H1 (cell line): ENCODE measurements around the gene MYO16. TPM values are rescaled to one million over a fixed set of nuclear protein-coding genes. Genes with fewer than 3 reads are reported as not detected.

Source experiments
- CTCF ChIA-PET: fragments of 300-600 bp; sonication (Branson Sonifier 250); formaldehyde crosslinking; loops from one replicate; lab custom pipeline; 2021; ENCODE audit not compliant: partially characterized antibody; lab: Charles Lee
- POLR2A ChIA-PET: fragments of 300-600 bp; sonication (Branson Sonifier 250); formaldehyde crosslinking; loops from one replicate; lab custom pipeline; 2021; ENCODE audit warnings: inconsistent platforms; ENCODE audit not compliant: partially characterized antibody; lab: Charles Lee
- DNase-seq, 2 experiments: peaks; one replicate each; pipeline versions ENCODE4 v3.0.0 to v3.0.0-alpha.2; 2010 to 2022; ENCODE audit warnings: low spot score in 2 of 2, low read depth in 1 of 2, mixed read lengths in 1 of 2
- FAIRE-seq: peaks from 2 replicates; lab custom pipeline; 2011; peaks lifted over from hg19 to GRCh38; lab: Jason Lieb, UNC
- H2AFZ ChIP-seq: 2 replicates; pipeline ENCODE4 v1.8.1; 2012; ENCODE audit warnings: low read length, inconsistent platforms
- H2AK5ac ChIP-seq: 2 replicates; pipeline ENCODE4 v1.6.1; 2013; ENCODE audit warnings: low read depth, low read length
- H2BK120ac ChIP-seq: replicated peaks from 2 replicates; pipeline ENCODE3; 2013; ENCODE audit warnings: low read depth, low read length, inconsistent platforms
- H2BK12ac ChIP-seq: 2 replicates; pipeline ENCODE4 v1.6.1; 2013; ENCODE audit warnings: low read depth, low read length
- H2BK15ac ChIP-seq: 2 replicates; pipeline ENCODE4 v1.6.1; 2013; ENCODE audit warnings: low read length
- H2BK20ac ChIP-seq: 2 replicates; pipeline ENCODE4 v1.6.1; 2013; ENCODE audit warnings: low read length
- H2BK5ac ChIP-seq: 2 replicates; pipeline ENCODE4 v1.6.1; 2013; ENCODE audit warnings: low read depth, low read length
- H3K14ac ChIP-seq: 2 replicates; pipeline ENCODE4 v1.6.1; 2013; ENCODE audit warnings: inconsistent platforms; ENCODE audit not compliant: insufficient read length
- H3K18ac ChIP-seq: 2 replicates; pipeline ENCODE4 v1.6.1; 2013; ENCODE audit warnings: low read length; ENCODE audit errors: extremely low read depth
- H3K23ac ChIP-seq: 2 replicates; pipeline ENCODE4 v1.6.1; 2013; ENCODE audit warnings: inconsistent platforms; ENCODE audit not compliant: insufficient read length
- H3K23me2 ChIP-seq: 2 replicates; pipeline ENCODE4 v1.6.1; 2013; ENCODE audit warnings: low read depth, low read length
- H3K27ac ChIP-seq: 2 replicates; pipeline ENCODE4 v1.6.1; 2011; ENCODE audit warnings: low read depth, low read length, inconsistent platforms
- H3K27me3 ChIP-seq, 4 experiments: replicated peaks in 1 of 4; 1 replicate in 1 of 4; 2 replicates in 3 of 4; pipeline versions ENCODE4 v1.6.1 to v1.8.1; 2011 to 2013; ENCODE audit warnings: low read length in 3 of 4, mild to moderate bottlenecking in 3 of 4, inconsistent platforms in 2 of 4, mixed read lengths in 2 of 4, moderate library complexity in 1 of 4; ENCODE audit not compliant: control insufficient read depth in 3 of 4, insufficient read depth in 3 of 4; ENCODE audit errors: extremely low read depth in 1 of 4
- H3K36me3 ChIP-seq, 4 experiments: 2 replicates each; pipeline versions ENCODE4 v1.6.1 to v1.8.1; 2011 to 2013; ENCODE audit warnings: mild to moderate bottlenecking in 4 of 4, low read length in 3 of 4, moderate library complexity in 2 of 4, control low read depth in 1 of 4, inconsistent platforms in 1 of 4; ENCODE audit not compliant: insufficient read depth in 4 of 4, control insufficient read depth in 2 of 4
- H3K4ac ChIP-seq: replicated peaks from 2 replicates; pipeline ENCODE3; 2013; ENCODE audit warnings: low read length, low read depth, mixed read lengths, inconsistent platforms; ENCODE audit not compliant: insufficient read length
- H3K4me1 ChIP-seq, 4 experiments: replicated peaks in 1 of 4; 1 replicate in 1 of 4; 2 replicates in 3 of 4; pipeline versions ENCODE4 v1.6.1 to v1.8.1; 2011 to 2013; ENCODE audit warnings: low read length in 3 of 4, inconsistent platforms in 2 of 4, mixed read lengths in 1 of 4; ENCODE audit not compliant: insufficient read depth in 4 of 4, control insufficient read depth in 3 of 4
- H3K4me2 ChIP-seq, 2 experiments: 2 replicates each; pipeline versions ENCODE4 v1.6.1 to v1.8.1; 2011 to 2013; ENCODE audit warnings: low read depth in 2 of 2, low read length in 2 of 2, control low read depth in 1 of 2, inconsistent platforms in 1 of 2, mild to moderate bottlenecking in 1 of 2; ENCODE audit not compliant: insufficient read depth in 1 of 2
- H3K4me3 ChIP-seq, 4 experiments: fragments of 200-600, 300-600 bp in 1 of 4; sonication (generic), shearing (Covaris generic), sonication (Bioruptor Twin) in 1 of 4; 2 replicates each; pipeline versions ENCODE4 v1.5.1 to v1.8.1; 2011 to 2016; ENCODE audit warnings: low read length in 4 of 4, low read depth in 3 of 4, control low read depth in 2 of 4, inconsistent platforms in 2 of 4, mild to moderate bottlenecking in 2 of 4, mixed read lengths in 1 of 4, moderate library complexity in 1 of 4; ENCODE audit not compliant: insufficient read depth in 2 of 4; ENCODE audit errors: extremely low read depth in 1 of 4
- H3K56ac ChIP-seq: replicated peaks from 2 replicates; pipeline ENCODE3; 2013; ENCODE audit warnings: low read depth, mild to moderate bottlenecking, mixed read lengths, low read length, inconsistent platforms; ENCODE audit not compliant: insufficient read length
- H3K79me1 ChIP-seq: 2 replicates; pipeline ENCODE4 v1.6.1; 2013; ENCODE audit warnings: low read depth, low read length, control low read depth
- H3K79me2 ChIP-seq, 2 experiments: 2 replicates each; pipeline versions ENCODE4 v1.6.1 to v1.8.1; 2012 to 2013; ENCODE audit warnings: low read length in 2 of 2, mild to moderate bottlenecking in 2 of 2, inconsistent platforms in 1 of 2; ENCODE audit not compliant: insufficient read depth in 2 of 2, control insufficient read depth in 1 of 2
- H3K9ac ChIP-seq, 4 experiments: replicated peaks in 1 of 4; 1 replicate in 1 of 4; 2 replicates in 3 of 4; pipeline versions ENCODE4 v1.6.1 to v1.8.1; 2011 to 2013; ENCODE audit warnings: low read depth in 3 of 4, low read length in 3 of 4, control low read depth in 2 of 4, mild to moderate bottlenecking in 2 of 4, moderate library complexity in 2 of 4, inconsistent platforms in 1 of 4; ENCODE audit errors: extremely low read depth in 1 of 4
- H3K9me3 ChIP-seq, 2 experiments: 2 replicates each; pipeline versions ENCODE4 v1.6.1 to v1.8.1; 2012 to 2013; ENCODE audit warnings: mild to moderate bottlenecking in 2 of 2, moderate library complexity in 2 of 2, control low read depth in 1 of 2, inconsistent platforms in 1 of 2, low read depth in 1 of 2, low read length in 1 of 2, mixed read lengths in 1 of 2; ENCODE audit not compliant: insufficient read depth in 2 of 2
- H4K20me1 ChIP-seq, 2 experiments: replicated peaks in 1 of 2; 2 replicates each; pipeline versions ENCODE3 to v1.8.1; 2011 to 2013; ENCODE audit warnings: inconsistent platforms in 2 of 2, low read length in 2 of 2, mild to moderate bottlenecking in 1 of 2; ENCODE audit not compliant: insufficient read depth in 2 of 2, control insufficient read depth in 1 of 2
- H4K5ac ChIP-seq: 2 replicates; pipeline ENCODE4 v1.6.1; 2013; ENCODE audit warnings: low read length, low read depth, mixed read lengths, inconsistent platforms; ENCODE audit not compliant: insufficient read length
- H4K8ac ChIP-seq: 2 replicates; pipeline ENCODE4 v1.8.0; 2013; ENCODE audit warnings: mild to moderate bottlenecking, moderate library complexity, low read length, inconsistent platforms; ENCODE audit not compliant: insufficient read depth; ENCODE audit errors: extremely low read depth
- H4K91ac ChIP-seq: replicated peaks from 2 replicates; pipeline ENCODE3; 2013; ENCODE audit warnings: low read length, mixed read lengths, inconsistent platforms; ENCODE audit not compliant: insufficient read length
- CHD2 ChIP-seq: IDR thresholded peaks from 2 replicates; pipeline ENCODE4 v1.6.1; 2012; ENCODE audit warnings: low read length, improper control_type of control experiment
- SRF ChIP-seq: IDR thresholded peaks from 2 replicates; pipeline ENCODE4 v1.6.1; 2011; ENCODE audit warnings: mild to moderate bottlenecking, low read depth, low read length, moderate library complexity
- WGBS, 2 experiments: shearing (Covaris generic) in 1 of 2; methylation state at CpG; one replicate each; pipeline versions ENCODE4 v1.1.6 to v1.1.7; 2013 to 2015; ENCODE audit warnings: low lambda C conversion rate in 2 of 2, mixed read lengths in 2 of 2, inconsistent platforms in 1 of 2, low coverage in 1 of 2, missing lambda C conversion rate in 1 of 2; ENCODE audit not compliant: insufficient replicate concordance in 2 of 2, insufficient coverage in 1 of 2, insufficient read length in 1 of 2; ENCODE audit errors: extremely low coverage in 1 of 2, missing lambda C conversion rate in 1 of 2; 5-methylcytosine and 5-hydroxymethylcytosine counted together
- polyA plus RNA-seq, 7 experiments: library from polyadenylated mRNA; depleted of rRNA in 3 of 7; stranded (reverse) in 5 of 7; unstranded in 2 of 7; fragments of >200 nt in 5 of 7; fragments of 200-250 nt in 2 of 7; gene quantifications; 1 replicate in 5 of 7; 2 replicates in 1 of 7; 4 replicates in 1 of 7; pipeline versions ENCODE4 v1.2.1 to v1.2.3, GENCODE V29; 2011 to 2013; ENCODE audit warnings: missing spikeins in 2 of 7, mixed read lengths in 2 of 7
- total RNA-seq: library from RNA; stranded (reverse); fragmentation: NEBNext Ultra II Directional; extraction: Animal tissue kit (Norgen Biotek cat#: 25700); gene quantifications from 2 replicates; pipeline ENCODE4 v1.2.1, GENCODE V29; 2021

MYO16 gene
- total and polyA plus RNA-seq, 2 of the 8 experiments (the other 6 are each of a cell fraction or from before 2014, with no cell fraction given) = 0.02 to 0.22 TPM

DNA sequence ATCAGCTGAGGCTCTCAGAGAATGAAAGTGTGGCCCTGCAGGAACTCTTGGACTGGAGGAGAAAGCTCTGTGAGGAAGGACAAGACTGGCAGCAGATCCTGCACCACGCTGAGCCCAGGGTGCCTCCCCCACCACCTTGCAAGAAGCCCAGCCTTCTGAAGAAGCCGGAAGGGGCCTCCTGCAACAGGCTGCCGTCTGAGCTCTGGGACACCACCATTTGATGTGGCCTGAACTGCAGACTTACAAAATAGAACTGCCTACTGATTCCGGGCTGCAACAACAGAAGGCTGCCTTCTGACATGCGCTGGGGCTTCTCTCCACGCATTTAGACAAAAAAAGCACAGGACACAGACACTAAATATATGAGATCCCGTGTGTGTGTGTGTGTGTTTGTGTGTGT, 577.2 kb downstream of the MYO16 start:
- H3K18ac ChIP-seq = no peak overlapping the region
- no peaks in the 10 kb centered on the region for H3K27me3 ChIP-seq
- H3K79me1 ChIP-seq = no peaks in the 10 kb centered on the region
- H4K91ac ChIP-seq = no peak overlapping the region
- H2BK20ac ChIP-seq = no peak overlapping the region
- H3K14ac ChIP-seq = no peak overlapping the region
- H3K79me2 ChIP-seq = no peaks in the 10 kb centered on the region
- 80% methylated on average over 7 of the region's 7 CpGs; no CpG with 5 or more reads in 1 of the 2 experiments for WGBS, 2 experiments
- H3K4me1 ChIP-seq = peaks cover 0 to 3% (median 0%) of the 10 kb centered on the region in 4 experiments; a peak in 1 of 7 replicates
- no peak overlapping the region for H3K4me2 ChIP-seq
- no peak overlapping the region for H2AK5ac ChIP-seq
- no peak overlapping the region for H3K56ac ChIP-seq
- no peaks in the 10 kb centered on the region for H3K9me3 ChIP-seq
- no peak overlapping the region for H4K5ac ChIP-seq
- H2BK15ac ChIP-seq = no peak overlapping the region
- H4K8ac ChIP-seq = no peak overlapping the region; the same call in 1 of the 2 replicates
- no peaks in the 10 kb centered on the region for H4K20me1 ChIP-seq
- H3K4me3 ChIP-seq = no peak overlapping the region
- ChIA-PET POLR2A (no interaction called here), CTCF (interaction anchor here (0.8 to 4.3 kb wide), 7 partner anchors 9 to 245 kb away, joined by 3 to 25 read pairs (median 3); no protein-coding TSS in a partner anchor)
- H2BK120ac ChIP-seq = no peak overlapping the region
- no peaks in the 10 kb centered on the region for H3K23me2 ChIP-seq
- DNase-seq = no peak
- no peak for FAIRE-seq
- no peak overlapping the region for H2BK5ac ChIP-seq
- no peak overlapping the region for H2BK12ac ChIP-seq
- no peak overlapping the region for H3K9ac ChIP-seq
- no peak overlapping the region for H3K4ac ChIP-seq
- no peak overlapping the region for H3K27ac ChIP-seq
- peak overlapping the region; percentile 33; the same call in 1 of the 2 replicates for H2AFZ ChIP-seq
- no peaks in the 10 kb centered on the region for H3K36me3 ChIP-seq
- H3K23ac ChIP-seq = no peak overlapping the region
- TF ChIP-seq CHD2 (no peak), SRF (no peak)
